ENCODE measurements around the gene HMGN4. TPM values are rescaled to one million over a fixed set of nuclear protein-coding genes. Genes with fewer than 3 reads are reported as not detected.

The HMGN4 gene
- polyA plus RNA-seq, 1 of the 3 experiments (the other 2 are of a cell fraction) = 76.3 TPM

DNA sequence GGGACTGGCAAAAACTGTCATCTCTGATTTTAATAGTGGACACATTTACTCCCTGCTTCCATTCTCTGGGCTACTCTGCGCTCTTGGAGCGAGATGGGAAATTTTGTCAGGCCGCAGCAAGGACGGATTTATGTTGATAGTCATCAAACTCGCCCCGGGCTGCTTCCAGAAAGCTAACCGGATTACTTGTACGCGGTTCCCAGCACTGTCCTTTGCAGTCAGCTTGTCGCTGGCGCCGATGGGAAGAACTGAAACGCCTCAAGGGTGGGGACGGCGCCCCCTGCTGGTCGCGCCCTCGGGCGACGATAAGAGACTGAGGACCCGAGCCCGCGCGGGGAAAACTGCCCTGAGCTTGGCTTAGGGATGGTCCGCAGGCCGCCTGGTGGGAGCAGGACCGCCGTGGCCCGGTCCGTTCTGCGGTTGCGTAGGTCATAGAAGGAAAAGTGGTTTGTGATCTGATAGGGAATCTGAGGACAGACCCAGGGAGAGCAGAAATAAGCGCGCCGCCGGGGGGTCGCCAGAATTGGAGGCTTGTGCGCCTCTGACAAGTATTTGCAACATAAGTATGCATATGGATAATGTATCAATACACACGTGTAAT, 57.6 kb downstream of the HMGN4 start (continued):
- TF ChIP-seq SIN3A (IDR thresholded peaks at IDR 0.05; ENCODE audit: borderline replicate concordance, low read depth, low read length) (0 out of 2 replicates have a peak, but pooled peaks have one; percentile 37), GATA2 (CRISPR knock-in tag; IDR thresholded peaks at IDR 0.05) (peak; percentile 75; the same call in 1 of the 2 replicates), FOXJ3 (CRISPR knock-in tag; IDR thresholded peaks at IDR 0.05) (no peak), EZH2phosphoT487 (IDR thresholded peaks at IDR 0.05; ENCODE audit: borderline replicate concordance, low read depth) (no peak), PBX3 (IDR thresholded peaks at IDR 0.05) (no peak)

Small RNA genes within 50 kb of the gene (small RNA-seq; reads per million reads assigned to genes)
- gene RNU6-502P = 0 to 0.52 (median 0) reads per million in 7 experiments

Other genes with a start within 250 kb of the HMGN4 start
- gene BTN3A2, start 173.2 kb upstream of the HMGN4 start, polyA plus RNA-seq (2012; rRNA removed) = 20.3 and 24.2 TPM in 2 replicates
- gene BTN2A2, start 155.3 kb upstream of the HMGN4 start, polyA plus RNA-seq (2012; rRNA removed) = 11.1 and 18.0 TPM in 2 replicates
- gene BTN3A1, start 136.1 kb upstream of the HMGN4 start, polyA plus RNA-seq (2012; rRNA removed) = 14.2 and 17.6 TPM in 2 replicates
- 6.9 and 8.8 TPM in 2 replicates for gene BTN3A3, start 97.9 kb upstream of the HMGN4 start, polyA plus RNA-seq (2012; rRNA removed)
- gene BTN2A1, start 80.4 kb upstream of the HMGN4 start, polyA plus RNA-seq (2012; rRNA removed) = 21.2 and 28.6 TPM in 2 replicates
- gene BTN1A1, start 38.1 kb upstream of the HMGN4 start, polyA plus RNA-seq (2012; rRNA removed) = not detected in 2 replicates
- 15.4 and 18.4 TPM in 2 replicates for gene ABT1, start 58.6 kb downstream of the HMGN4 start, polyA plus RNA-seq (2012; rRNA removed)
- 4.0 and 6.9 TPM in 2 replicates for gene ZNF322, start 121.4 kb downstream of the HMGN4 start, polyA plus RNA-seq (2012; rRNA removed)

Data from SK-N-SH (cell line).